ENCODE measurements around the gene CALCB. TPM values are rescaled to one million over a fixed set of nuclear protein-coding genes. Genes with fewer than 3 reads are reported as not detected.

The CALCB gene
- total RNA-seq, 1 donor from 2014 or later = not detected

DNA sequence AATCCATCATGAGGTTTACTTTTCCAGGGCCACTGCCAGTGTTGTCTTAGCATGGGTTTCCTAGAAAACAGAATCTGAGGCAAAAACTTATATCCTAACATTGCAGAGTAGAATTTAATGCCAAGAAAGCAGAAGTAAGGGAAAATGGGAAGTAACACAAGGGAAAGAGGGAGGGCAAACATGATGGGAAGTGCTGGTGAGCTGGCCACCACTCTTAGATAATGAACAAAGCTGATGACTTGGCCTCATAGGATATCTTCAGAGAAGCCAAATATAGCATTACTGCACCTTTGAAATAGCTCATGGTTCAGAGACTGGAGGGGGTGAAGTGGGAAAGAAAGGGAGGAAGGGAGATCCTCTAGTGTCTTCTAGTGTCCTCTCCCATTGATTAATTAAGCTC, 24.8 kb upstream of the CALCB start:
- Histone ChIP-seq H3K9me3 (replicated peaks) (no peaks in the 10 kb centered on the region), H3K4me1 (no peaks in the 10 kb centered on the region), H3K4me3 (no peak overlapping the region), H3K27ac (replicated peaks) (no peak overlapping the region), H3K27me3 (ENCODE audit: low read depth) (peaks cover 4% of the 10 kb centered on the region), H3K36me3 (no peaks in the 10 kb centered on the region)
- TF ChIP-seq, protein P1, sequence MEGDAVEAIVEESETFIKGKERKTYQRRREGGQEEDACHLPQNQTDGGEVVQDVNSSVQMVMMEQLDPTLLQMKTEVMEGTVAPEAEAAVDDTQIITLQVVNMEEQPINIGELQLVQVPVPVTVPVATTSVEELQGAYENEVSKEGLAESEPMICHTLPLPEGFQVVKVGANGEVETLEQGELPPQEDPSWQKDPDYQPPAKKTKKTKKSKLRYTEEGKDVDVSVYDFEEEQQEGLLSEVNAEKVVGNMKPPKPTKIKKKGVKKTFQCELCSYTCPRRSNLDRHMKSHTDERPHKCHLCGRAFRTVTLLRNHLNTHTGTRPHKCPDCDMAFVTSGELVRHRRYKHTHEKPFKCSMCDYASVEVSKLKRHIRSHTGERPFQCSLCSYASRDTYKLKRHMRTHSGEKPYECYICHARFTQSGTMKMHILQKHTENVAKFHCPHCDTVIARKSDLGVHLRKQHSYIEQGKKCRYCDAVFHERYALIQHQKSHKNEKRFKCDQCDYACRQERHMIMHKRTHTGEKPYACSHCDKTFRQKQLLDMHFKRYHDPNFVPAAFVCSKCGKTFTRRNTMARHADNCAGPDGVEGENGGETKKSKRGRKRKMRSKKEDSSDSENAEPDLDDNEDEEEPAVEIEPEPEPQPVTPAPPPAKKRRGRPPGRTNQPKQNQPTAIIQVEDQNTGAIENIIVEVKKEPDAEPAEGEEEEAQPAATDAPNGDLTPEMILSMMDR (IDR thresholded peaks at IDR 0.05; ENCODE audit: borderline replicate concordance) = no peak
- intact Hi-C loops (cut with micrococcal nuclease) = no loop called here
- DNase-seq = no peak

DNA sequence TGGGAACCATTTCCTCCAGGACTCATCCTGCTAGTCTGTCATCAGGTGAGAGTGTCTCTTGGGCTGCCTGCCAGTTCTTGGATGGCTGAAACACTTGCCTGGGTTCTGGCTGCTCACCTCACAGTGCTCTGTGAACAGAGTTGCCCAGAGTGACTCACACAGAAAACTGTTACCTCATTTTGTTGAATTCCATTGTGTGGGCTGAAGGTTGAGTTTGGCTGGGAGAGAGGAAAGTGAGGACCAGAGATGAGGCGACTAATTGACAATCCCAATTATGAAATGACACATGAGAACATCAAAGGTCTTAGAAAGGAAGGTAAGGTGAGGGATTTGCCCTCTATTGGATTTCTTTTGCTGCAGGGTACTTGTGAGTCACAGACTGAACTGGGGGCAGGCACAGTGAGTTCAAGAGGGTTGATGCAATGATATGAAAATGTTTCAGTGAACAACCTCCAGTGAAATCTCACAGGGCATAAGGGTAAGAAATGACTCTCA, 20.2 kb upstream of the CALCB start:
- Histone ChIP-seq H3K36me3 (no peaks in the 10 kb centered on the region), H3K4me3 (no peak overlapping the region), H3K27ac (replicated peaks) (no peak overlapping the region), H3K27me3 (ENCODE audit: low read depth) (peaks cover 41% of the 10 kb centered on the region), H3K4me1 (no peaks in the 10 kb centered on the region), H3K9me3 (replicated peaks) (no peaks in the 10 kb centered on the region)
- DNase-seq = no peak
- intact Hi-C loops (cut with micrococcal nuclease) = no loop called here
- TF ChIP-seq, protein P1 (IDR thresholded peaks at IDR 0.05; ENCODE audit: borderline replicate concordance) = no peak

DNA sequence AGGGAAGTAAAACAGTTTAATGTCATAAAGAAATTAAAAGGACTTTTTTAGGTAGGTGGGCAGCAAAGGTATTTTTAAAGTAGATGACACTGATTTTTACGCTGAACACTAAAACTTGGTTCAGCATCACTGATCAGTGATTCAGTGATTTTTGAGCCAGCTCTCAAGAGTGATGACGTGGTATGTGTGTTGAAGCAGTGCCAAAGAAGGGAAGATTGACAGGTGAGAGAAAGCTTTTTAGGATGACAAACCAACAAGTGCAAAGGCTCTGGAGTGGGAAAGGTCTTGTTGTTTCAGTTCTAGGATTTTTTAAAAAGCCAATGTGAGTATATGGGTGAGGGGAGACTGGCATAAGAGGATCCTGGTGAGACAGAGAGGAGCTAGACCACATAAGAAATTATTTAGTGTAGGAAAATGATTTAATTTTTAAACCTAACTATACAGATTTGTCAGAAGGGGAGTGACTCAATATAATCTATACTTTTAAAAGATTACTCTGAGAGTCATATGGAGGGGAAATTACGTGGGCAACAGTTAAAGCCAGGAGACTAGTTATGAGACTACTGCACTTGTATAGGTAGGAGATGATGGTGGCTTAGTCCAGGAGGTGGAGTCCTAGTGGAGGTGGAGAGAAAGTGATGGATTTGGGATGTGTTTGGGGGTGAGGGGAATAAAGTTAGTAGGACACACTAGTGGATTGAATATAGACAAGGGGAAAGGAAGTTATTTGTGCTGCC, 17.6 kb upstream of the CALCB start:
- TF ChIP-seq, protein P1 (IDR thresholded peaks at IDR 0.05; ENCODE audit: borderline replicate concordance) = no peak
- no peaks in the 10 kb centered on the region for H3K9me3 ChIP-seq (replicated peaks)

DNA sequence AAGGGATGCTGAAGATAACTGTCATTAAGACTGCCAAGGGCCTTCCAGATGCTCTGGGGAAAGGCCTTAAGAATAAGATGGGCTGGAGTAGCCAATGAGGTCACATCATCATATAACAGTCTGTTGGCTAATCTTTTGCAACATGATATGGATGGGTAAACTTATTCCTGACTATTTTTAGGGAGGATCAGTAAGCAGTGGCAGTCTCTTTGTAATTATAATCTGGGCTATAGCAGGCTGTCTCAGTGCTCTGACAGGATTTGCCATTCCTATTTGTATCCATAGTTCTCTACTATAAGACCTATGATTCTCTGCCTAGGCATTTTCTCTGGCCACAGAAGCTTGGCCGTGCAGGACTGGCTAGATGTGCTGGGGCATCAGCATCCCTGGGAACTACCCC, 16.1 kb upstream of the CALCB start:
- Histone ChIP-seq H3K27ac (replicated peaks) (no peak overlapping the region), H3K4me1 (no peaks in the 10 kb centered on the region), H3K36me3 (no peaks in the 10 kb centered on the region), H3K9me3 (replicated peaks) (no peaks in the 10 kb centered on the region), H3K27me3 (ENCODE audit: low read depth) (peaks cover 52% of the 10 kb centered on the region), H3K4me3 (no peak overlapping the region)
- TF ChIP-seq, protein P1 (IDR thresholded peaks at IDR 0.05; ENCODE audit: borderline replicate concordance) = no peak
- intact Hi-C loops (cut with micrococcal nuclease) = no loop called here
- DNase-seq = no peak

More for the DNA sequence above, 17.6 kb upstream of the CALCB start:
- Histone ChIP-seq H3K4me3 (no peak overlapping the region), H3K4me1 (no peaks in the 10 kb centered on the region), H3K36me3 (no peaks in the 10 kb centered on the region), H3K27me3 (ENCODE audit: low read depth) (peaks cover 56% of the 10 kb centered on the region), H3K27ac (replicated peaks) (no peak overlapping the region)
- intact Hi-C loops (cut with micrococcal nuclease) = no loop called here
- DNase-seq = no peak

DNA sequence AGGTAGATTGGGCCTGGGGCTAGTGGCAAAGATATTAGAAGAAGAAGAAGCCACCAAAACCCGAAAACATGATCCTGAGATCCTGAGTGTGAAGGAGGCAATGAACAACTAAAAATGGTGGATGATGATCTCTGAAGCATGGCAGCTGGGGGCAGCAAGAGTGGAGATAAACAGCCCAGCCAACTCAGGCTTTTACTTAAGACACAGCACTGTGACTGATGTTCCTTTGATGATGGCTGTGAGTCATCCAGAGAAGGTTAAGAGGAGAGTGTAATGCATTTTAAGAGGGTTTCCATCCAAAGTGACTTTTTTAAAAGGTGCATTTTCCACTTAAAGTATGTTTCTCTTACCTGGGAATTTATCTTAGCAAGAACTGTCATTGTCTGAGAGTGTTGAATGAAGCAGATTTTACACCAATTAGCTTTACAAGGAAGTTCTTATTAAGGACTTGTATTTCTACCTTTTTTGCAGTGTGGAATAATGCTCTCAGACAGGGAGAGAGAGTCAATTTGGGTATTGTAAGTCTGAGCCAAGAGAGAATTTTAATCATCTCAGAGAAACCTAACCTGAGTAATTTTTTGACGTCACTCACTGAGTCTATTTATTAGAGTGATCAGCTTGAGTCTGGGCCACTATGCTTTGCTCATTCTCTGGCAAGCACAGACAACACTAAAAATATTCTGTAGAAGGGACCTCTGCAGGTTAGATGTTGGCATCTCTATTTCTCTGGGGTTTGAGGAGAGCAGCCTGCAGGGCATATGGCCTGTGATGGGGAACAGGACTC, 14.1 kb upstream of the CALCB start:
- Histone ChIP-seq H3K4me1 (no peaks in the 10 kb centered on the region), H3K36me3 (no peaks in the 10 kb centered on the region), H3K9me3 (replicated peaks) (no peaks in the 10 kb centered on the region), H3K4me3 (no peak overlapping the region), H3K27ac (replicated peaks) (no peak overlapping the region), H3K27me3 (ENCODE audit: low read depth) (peaks cover 51% of the 10 kb centered on the region)
- DNase-seq = no peak
- intact Hi-C loops (cut with micrococcal nuclease) = no loop called here
- TF ChIP-seq, protein P1 (IDR thresholded peaks at IDR 0.05; ENCODE audit: borderline replicate concordance) = no peak
